ENCODE measurements around the gene ERMP1.

ERMP1 gene

DNA sequence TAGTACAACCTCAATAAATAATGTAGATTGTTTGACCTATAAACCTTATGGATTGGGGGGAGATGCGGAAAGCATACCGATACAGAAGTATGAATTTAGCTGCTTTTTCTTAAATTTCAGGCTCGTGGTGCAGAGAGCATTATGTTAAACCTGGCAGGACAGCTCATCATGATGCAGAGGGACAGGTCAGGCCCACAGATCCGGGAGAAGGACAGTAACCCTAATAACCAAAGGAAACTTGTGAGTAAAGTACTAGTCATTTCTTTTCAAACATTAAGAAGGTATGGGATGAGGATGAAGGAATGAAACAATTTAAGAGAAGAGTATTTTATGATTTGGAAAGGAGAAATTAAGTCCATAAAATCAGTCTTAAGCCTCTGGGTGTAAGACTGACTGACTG is 70.5 kb downstream of the ERMP1 start:
- no peak for TF ChIP-seq EZH2 (IDR thresholded peaks at IDR 0.05; ENCODE audit: borderline replicate concordance, low read length)
- TF ChIP-seq, protein P1, sequence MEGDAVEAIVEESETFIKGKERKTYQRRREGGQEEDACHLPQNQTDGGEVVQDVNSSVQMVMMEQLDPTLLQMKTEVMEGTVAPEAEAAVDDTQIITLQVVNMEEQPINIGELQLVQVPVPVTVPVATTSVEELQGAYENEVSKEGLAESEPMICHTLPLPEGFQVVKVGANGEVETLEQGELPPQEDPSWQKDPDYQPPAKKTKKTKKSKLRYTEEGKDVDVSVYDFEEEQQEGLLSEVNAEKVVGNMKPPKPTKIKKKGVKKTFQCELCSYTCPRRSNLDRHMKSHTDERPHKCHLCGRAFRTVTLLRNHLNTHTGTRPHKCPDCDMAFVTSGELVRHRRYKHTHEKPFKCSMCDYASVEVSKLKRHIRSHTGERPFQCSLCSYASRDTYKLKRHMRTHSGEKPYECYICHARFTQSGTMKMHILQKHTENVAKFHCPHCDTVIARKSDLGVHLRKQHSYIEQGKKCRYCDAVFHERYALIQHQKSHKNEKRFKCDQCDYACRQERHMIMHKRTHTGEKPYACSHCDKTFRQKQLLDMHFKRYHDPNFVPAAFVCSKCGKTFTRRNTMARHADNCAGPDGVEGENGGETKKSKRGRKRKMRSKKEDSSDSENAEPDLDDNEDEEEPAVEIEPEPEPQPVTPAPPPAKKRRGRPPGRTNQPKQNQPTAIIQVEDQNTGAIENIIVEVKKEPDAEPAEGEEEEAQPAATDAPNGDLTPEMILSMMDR (IDR thresholded peaks at IDR 0.05; ENCODE audit: low read length) = no peak
- H3K4me3 ChIP-seq (ENCODE audit: low read depth, low read length, poor library complexity, severe bottlenecking) = no peak overlapping the region
- H3K79me2 ChIP-seq (ENCODE audit: insufficient read depth, low read length) = no peaks in the 10 kb centered on the region
- H3K27ac ChIP-seq (ENCODE audit: low read depth, low read length, poor library complexity, severe bottlenecking) = no peak overlapping the region
- H3K4me1 ChIP-seq (ENCODE audit: insufficient read depth, low read length, severe bottlenecking) = peaks cover 22% of the 10 kb centered on the region
- H4K20me1 ChIP-seq (ENCODE audit: insufficient read depth, low read length) = no peaks in the 10 kb centered on the region
- no peak overlapping the region for H3K4me2 ChIP-seq (ENCODE audit: low read length)
- H2AFZ ChIP-seq (ENCODE audit: low read length) = no peak overlapping the region
- peaks cover 94% of the 10 kb centered on the region for H3K36me3 ChIP-seq (ENCODE audit: insufficient read depth, low read length)
- no peaks in the 10 kb centered on the region for H3K9me3 ChIP-seq (ENCODE audit: low read length)
- no peaks in the 10 kb centered on the region for H3K9me2 ChIP-seq (ENCODE audit: low read depth, low read length)
- no peak overlapping the region for H3K9ac ChIP-seq (ENCODE audit: low read length)
- H3K27me3 ChIP-seq (ENCODE audit: insufficient read depth, low read length) = no peaks in the 10 kb centered on the region
- peaks cover 3% of the 10 kb centered on the region; the same call in 1 of the 2 replicates for H3F3A ChIP-seq (ENCODE audit: insufficient read depth, low read length)

- no peak overlapping the region for H2AFZ ChIP-seq (ENCODE audit: low read length)
- peaks cover 22% of the 10 kb centered on the region for H3K4me1 ChIP-seq (ENCODE audit: insufficient read depth, low read length, severe bottlenecking)
- H4K20me1 ChIP-seq (ENCODE audit: insufficient read depth, low read length) = no peaks in the 10 kb centered on the region
- no peaks in the 10 kb centered on the region for H3K79me2 ChIP-seq (ENCODE audit: insufficient read depth, low read length)
- peaks cover 3% of the 10 kb centered on the region; the same call in 1 of the 2 replicates for H3F3A ChIP-seq (ENCODE audit: insufficient read depth, low read length)
- peaks cover 89% of the 10 kb centered on the region for H3K36me3 ChIP-seq (ENCODE audit: insufficient read depth, low read length)
- no peak overlapping the region for H3K9ac ChIP-seq (ENCODE audit: low read length)
- H3K4me2 ChIP-seq (ENCODE audit: low read length) = no peak overlapping the region
- TF ChIP-seq EZH2 (IDR thresholded peaks at IDR 0.05; ENCODE audit: borderline replicate concordance, low read length) = no peak
- TF ChIP-seq, protein P1 (IDR thresholded peaks at IDR 0.05; ENCODE audit: low read length) = no peak
- H3K9me3 ChIP-seq (ENCODE audit: low read length) = no peaks in the 10 kb centered on the region
- no peak overlapping the region for H3K4me3 ChIP-seq (ENCODE audit: low read depth, low read length, poor library complexity, severe bottlenecking)
- H3K27ac ChIP-seq (ENCODE audit: low read depth, low read length, poor library complexity, severe bottlenecking) = peak overlapping the region; percentile 4
- no peaks in the 10 kb centered on the region for H3K27me3 ChIP-seq (ENCODE audit: insufficient read depth, low read length)
- no peaks in the 10 kb centered on the region for H3K9me2 ChIP-seq (ENCODE audit: low read depth, low read length)
Observed at GRCh38 chr9:5760338-5760737, 72.6 kb downstream of the ERMP1 start.

DNA sequence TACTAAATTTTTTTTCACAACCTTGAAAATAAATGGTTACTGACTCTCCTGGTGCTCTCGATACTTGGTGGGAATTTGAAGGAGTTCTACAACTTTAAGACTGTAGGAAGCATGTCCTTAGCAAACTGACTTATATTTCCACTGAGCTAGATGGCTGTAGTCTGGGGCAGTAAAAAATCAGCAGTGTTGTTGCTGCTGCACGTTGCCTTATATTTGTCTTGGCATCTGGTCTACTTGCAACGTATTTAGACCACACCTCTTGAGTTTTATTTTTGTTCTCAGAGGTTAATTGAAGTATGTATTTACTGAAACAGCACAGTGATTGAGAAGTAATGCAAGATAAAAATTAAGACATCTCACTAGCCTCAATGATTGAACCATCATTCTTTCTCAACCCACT is 76.3 kb downstream of the ERMP1 start:
- no peak overlapping the region for H3K4me3 ChIP-seq (ENCODE audit: low read depth, low read length, poor library complexity, severe bottlenecking)
- H3K4me1 ChIP-seq (ENCODE audit: insufficient read depth, low read length, severe bottlenecking) = no peaks in the 10 kb centered on the region
- no peak overlapping the region for H2AFZ ChIP-seq (ENCODE audit: low read length)
- H3F3A ChIP-seq (ENCODE audit: insufficient read depth, low read length) = 0 out of 2 replicates have a peak, but pooled peaks cover 3% of the 10 kb centered on the region
- H3K9me3 ChIP-seq (ENCODE audit: low read length) = no peaks in the 10 kb centered on the region
- H3K36me3 ChIP-seq (ENCODE audit: insufficient read depth, low read length) = peaks cover 77% of the 10 kb centered on the region
- no peaks in the 10 kb centered on the region for H3K79me2 ChIP-seq (ENCODE audit: insufficient read depth, low read length)
- H3K9me2 ChIP-seq (ENCODE audit: low read depth, low read length) = no peaks in the 10 kb centered on the region
- H3K4me2 ChIP-seq (ENCODE audit: low read length) = no peak overlapping the region
- no peaks in the 10 kb centered on the region for H4K20me1 ChIP-seq (ENCODE audit: insufficient read depth, low read length)
- H3K9ac ChIP-seq (ENCODE audit: low read length) = no peak overlapping the region
- no peak for TF ChIP-seq EZH2 (IDR thresholded peaks at IDR 0.05; ENCODE audit: borderline replicate concordance, low read length)
- TF ChIP-seq, protein P1 (IDR thresholded peaks at IDR 0.05; ENCODE audit: low read length) = no peak
- no peaks in the 10 kb centered on the region for H3K27me3 ChIP-seq (ENCODE audit: insufficient read depth, low read length)
- no peak overlapping the region for H3K27ac ChIP-seq (ENCODE audit: low read depth, low read length, poor library complexity, severe bottlenecking)
